B cell (primary cell): ENCODE results near the gene HTRA3. TPM values are rescaled to one million over a fixed set of nuclear protein-coding genes. Genes with fewer than 3 reads are reported as not detected.

Experiments
- ATAC-seq: fragments of 200-7000 bp; cut with Tn5 transposase; one replicate; pipeline ENCODE4 v1.10.0; 2021; ENCODE audit warnings: low read depth, mild to moderate bottlenecking, moderate number of reproducible peaks, moderate library complexity
- CTCF ChIA-PET: fragments of 350-600 bp; sonication (Branson Sonifier 250); formaldehyde crosslinking; loops from one replicate; lab custom pipeline; 2021; ENCODE audit warnings: antibody characterized with exemption, inconsistent platforms; lab: Charles Lee
- POLR2A ChIA-PET: fragments of 350-600 bp; sonication (Branson Sonifier 250); formaldehyde crosslinking; loops from one replicate; lab custom pipeline; 2021; ENCODE audit warnings: antibody characterized with exemption; lab: Charles Lee
- DNase-seq: peaks from one replicate; pipeline ENCODE4 v3.0.0; 2013
- H2AFZ ChIP-seq: 2 replicates; pipeline ENCODE4 v1.6.1; 2012; ENCODE audit warnings: mild to moderate bottlenecking, low read depth, low read length; ENCODE audit not compliant: insufficient read depth, poor library complexity, severe bottlenecking
- H3K27ac ChIP-seq, 2 donors: 1 replicate in 1 of 2; 2 replicates in 1 of 2; pipeline ENCODE4 v1.5.1; 2012 to 2013; ENCODE audit warnings: low read length in 2 of 2, mild to moderate bottlenecking in 2 of 2, moderate library complexity in 1 of 2
- H3K27me3 ChIP-seq, 4 experiments: fragments of 200-600 bp in 1 of 4; sonication (generic) in 1 of 4; replicated peaks in 1 of 4; 1 replicate in 2 of 4; 2 replicates in 2 of 4; pipeline versions ENCODE4 v1.6.1 to v1.7.0; 2013 to 2016; ENCODE audit warnings: low read length in 3 of 4, mild to moderate bottlenecking in 2 of 4, mixed read lengths in 1 of 4, moderate library complexity in 1 of 4; ENCODE audit not compliant: insufficient read depth in 4 of 4, control insufficient read depth in 3 of 4; ENCODE audit errors: control extremely low read depth in 1 of 4
- H3K36me3 ChIP-seq, 2 experiments: replicated peaks in 1 of 2; 1 replicate in 1 of 2; 2 replicates in 1 of 2; pipeline versions ENCODE4 v1.6.1 to v1.7.1; 2013; ENCODE audit warnings: low read length in 1 of 2; ENCODE audit not compliant: insufficient read depth in 2 of 2, control insufficient read depth in 1 of 2; ENCODE audit errors: control extremely low read depth in 1 of 2, extremely low read depth in 1 of 2
- H3K4me1 ChIP-seq, 2 donors: fragments of 200-600 bp in 1 of 2; sonication (generic) in 1 of 2; 1 replicate in 1 of 2; 2 replicates in 1 of 2; pipeline versions ENCODE4 v1.5.1 to v1.6.1; 2013 to 2017; ENCODE audit warnings: low read length in 2 of 2; ENCODE audit not compliant: control insufficient read depth in 2 of 2, insufficient read depth in 2 of 2
- H3K4me2 ChIP-seq: replicated peaks from 2 replicates; pipeline ENCODE3; 2012; ENCODE audit warnings: mild to moderate bottlenecking, low read depth, low read length; ENCODE audit not compliant: poor library complexity, severe bottlenecking
- H3K4me3 ChIP-seq, 5 experiments: fragments of 200-600 bp in 1 of 5; sonication (generic) in 1 of 5; 1 replicate in 3 of 5; 2 replicates in 2 of 5; pipeline versions ENCODE4 v1.5.1 to v1.7.0; 2011 to 2016; ENCODE audit warnings: low read length in 4 of 5, mild to moderate bottlenecking in 4 of 5, low read depth in 2 of 5, control low read depth in 1 of 5, moderate library complexity in 1 of 5; ENCODE audit not compliant: insufficient read depth in 1 of 5; ENCODE audit errors: control extremely low read depth in 1 of 5, extremely low read depth in 1 of 5
- H3K79me2 ChIP-seq: fragments of 200-600 bp; sonication (generic); one replicate; pipeline ENCODE4 v1.6.0; 2016; ENCODE audit warnings: low read length; ENCODE audit not compliant: control insufficient read depth, insufficient read depth
- H3K9ac ChIP-seq: fragments of 200-600 bp; sonication (generic); 2 replicates; pipeline ENCODE4 v1.6.1; 2017; ENCODE audit warnings: mild to moderate bottlenecking, low read length, moderate library complexity
- H3K9me3 ChIP-seq, 3 donors: one replicate each; pipeline versions ENCODE4 v1.6.1 to v1.7.1; 2013; ENCODE audit warnings: low read length in 2 of 3; ENCODE audit not compliant: control insufficient read depth in 2 of 3, insufficient read depth in 1 of 3; ENCODE audit errors: control extremely low read depth in 1 of 3
- H4K20me1 ChIP-seq: 2 replicates; pipeline ENCODE4 v1.6.0; 2012; ENCODE audit warnings: mild to moderate bottlenecking, low read length; ENCODE audit not compliant: insufficient read depth, control insufficient read depth, poor library complexity, severe bottlenecking
- H3K27ac Mint-ChIP-seq: one replicate; pipeline ENCODE4 v1.8.0; 2021; ENCODE audit warnings: mixed read lengths
- H3K27me3 Mint-ChIP-seq: one replicate; pipeline ENCODE4 v1.8.0; 2021; ENCODE audit warnings: mixed read lengths
- H3K4me1 Mint-ChIP-seq: one replicate; pipeline ENCODE4 v1.8.0; 2021; ENCODE audit warnings: mixed read lengths
- H3K4me3 Mint-ChIP-seq: one replicate; pipeline ENCODE4 v1.8.0; 2021; ENCODE audit warnings: mixed read lengths
- H3K9me3 Mint-ChIP-seq: one replicate; pipeline ENCODE4 v1.8.0; 2022; ENCODE audit warnings: mixed read lengths; ENCODE audit not compliant: insufficient read depth
- EZH2 ChIP-seq: IDR thresholded peaks from 2 replicates; pipeline ENCODE4 v1.6.1; 2012; ENCODE audit warnings: borderline replicate concordance, low read depth, mild to moderate bottlenecking, moderate library complexity, low read length; ENCODE audit not compliant: insufficient read depth, poor library complexity, severe bottlenecking
- WGBS: methylation state at CpG from one replicate; pipeline ENCODE4 v1.1.5; 2013; ENCODE audit warnings: missing lambda C conversion rate; ENCODE audit not compliant: insufficient coverage; 5-methylcytosine and 5-hydroxymethylcytosine counted together
- intact Hi-C: fragments of 100-400 bp; cut with micrococcal nuclease; formaldehyde crosslinking; loops from one replicate; pipeline ENCODE4 v1.10.0; 2022
- polyA plus RNA-seq: library from polyadenylated mRNA; depleted of rRNA; stranded (reverse); fragments of >200 nt; gene quantifications from 2 replicates; pipeline ENCODE4 v1.2.3, GENCODE V29; 2012
- total RNA-seq, 2 donors: library from RNA; stranded (reverse); fragments of 120-200 nt in 1 of 2; gene quantifications; 1 replicate in 1 of 2; 2 replicates in 1 of 2; pipeline versions ENCODE4 v1.2.3 to v1.2.4, GENCODE V29; 2013 to 2022
- TF ChIP-seq, protein P1 (sequence below): fragments of 200-600 bp; IDR thresholded peaks from one replicate; pipeline ENCODE4 v1.8.0; 2022; ENCODE audit warnings: antibody characterized with exemption, mild to moderate bottlenecking

The HTRA3 gene
- total and polyA plus RNA-seq, 2 donors (not counting 1 experiment from before 2014, with no cell fraction given): not detected

DNA sequence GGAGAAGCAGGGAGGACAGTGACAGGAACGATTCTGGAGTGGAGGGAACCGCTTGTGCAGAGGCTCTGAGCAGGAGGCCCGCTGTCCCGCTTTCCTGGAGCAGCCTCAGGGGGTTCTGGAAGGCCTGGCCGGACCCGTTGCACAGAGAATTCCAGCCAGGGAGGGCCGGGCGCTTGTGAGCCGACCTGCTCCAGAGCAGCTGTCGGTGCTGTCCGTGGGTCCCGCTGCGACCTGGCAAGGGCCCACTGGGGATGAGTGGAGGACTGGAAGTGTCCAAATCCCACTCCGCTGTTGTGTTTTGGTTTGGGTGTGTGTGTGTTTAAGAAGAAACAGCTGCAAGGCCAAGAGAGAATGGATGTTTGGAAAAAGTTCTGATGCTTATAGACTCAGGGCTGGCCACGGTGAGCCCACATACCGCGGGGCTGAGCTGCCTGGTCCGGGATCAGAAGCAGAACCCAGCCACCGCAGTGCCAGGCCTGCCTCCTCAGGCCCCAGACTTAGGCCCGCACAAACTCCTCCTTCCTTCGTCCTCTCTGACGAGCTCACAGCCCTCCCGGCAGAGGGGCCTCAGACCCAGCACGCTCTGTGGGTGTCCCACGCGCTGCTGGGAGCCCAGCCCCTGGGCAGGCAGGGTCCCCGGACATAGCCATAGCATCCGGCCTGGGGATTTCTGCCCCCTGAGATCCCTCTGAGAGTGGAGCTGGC is 73.9 kb downstream of the HTRA3 start:
- intact Hi-C loops: no loop called here
- Histone ChIP-seq H3K27ac (no peak overlapping the region), H4K20me1 (no peaks in the 10 kb centered on the region), H3K4me1 (no peaks in the 10 kb centered on the region), H3K9me3 (no peaks in the 10 kb centered on the region), H3K4me3 (no peak overlapping the region), H3K9ac (no peak overlapping the region), H3K27me3 (peaks cover 0 to 3% (median 0%) of the 10 kb centered on the region in 4 experiments), H2AFZ (no peak overlapping the region), H3K36me3 (no peaks in the 10 kb centered on the region), H3K79me2 (no peaks in the 10 kb centered on the region), H3K4me2 (no peak overlapping the region)
- no peak overlapping the region for H3K27ac Mint-ChIP-seq
- H3K4me3 Mint-ChIP-seq: no peak overlapping the region
- TF ChIP-seq EZH2: no peak
- TF ChIP-seq, protein P1, sequence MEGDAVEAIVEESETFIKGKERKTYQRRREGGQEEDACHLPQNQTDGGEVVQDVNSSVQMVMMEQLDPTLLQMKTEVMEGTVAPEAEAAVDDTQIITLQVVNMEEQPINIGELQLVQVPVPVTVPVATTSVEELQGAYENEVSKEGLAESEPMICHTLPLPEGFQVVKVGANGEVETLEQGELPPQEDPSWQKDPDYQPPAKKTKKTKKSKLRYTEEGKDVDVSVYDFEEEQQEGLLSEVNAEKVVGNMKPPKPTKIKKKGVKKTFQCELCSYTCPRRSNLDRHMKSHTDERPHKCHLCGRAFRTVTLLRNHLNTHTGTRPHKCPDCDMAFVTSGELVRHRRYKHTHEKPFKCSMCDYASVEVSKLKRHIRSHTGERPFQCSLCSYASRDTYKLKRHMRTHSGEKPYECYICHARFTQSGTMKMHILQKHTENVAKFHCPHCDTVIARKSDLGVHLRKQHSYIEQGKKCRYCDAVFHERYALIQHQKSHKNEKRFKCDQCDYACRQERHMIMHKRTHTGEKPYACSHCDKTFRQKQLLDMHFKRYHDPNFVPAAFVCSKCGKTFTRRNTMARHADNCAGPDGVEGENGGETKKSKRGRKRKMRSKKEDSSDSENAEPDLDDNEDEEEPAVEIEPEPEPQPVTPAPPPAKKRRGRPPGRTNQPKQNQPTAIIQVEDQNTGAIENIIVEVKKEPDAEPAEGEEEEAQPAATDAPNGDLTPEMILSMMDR: no peak
- DNase-seq (no peak), ATAC-seq (no peak)
- no peaks in the 10 kb centered on the region for H3K4me1 Mint-ChIP-seq
- 95% methylated on average over 28 of the region's 28 CpGs for WGBS
- no peaks in the 10 kb centered on the region for H3K9me3 Mint-ChIP-seq
- ChIA-PET CTCF (interaction anchor here (0.6 kb wide), 1 partner anchor 49 kb away, joined by 3 read pairs; no protein-coding TSS in a partner anchor), POLR2A (no interaction called here)
- H3K27me3 Mint-ChIP-seq: peaks cover 2% of the 10 kb centered on the region

DNA sequence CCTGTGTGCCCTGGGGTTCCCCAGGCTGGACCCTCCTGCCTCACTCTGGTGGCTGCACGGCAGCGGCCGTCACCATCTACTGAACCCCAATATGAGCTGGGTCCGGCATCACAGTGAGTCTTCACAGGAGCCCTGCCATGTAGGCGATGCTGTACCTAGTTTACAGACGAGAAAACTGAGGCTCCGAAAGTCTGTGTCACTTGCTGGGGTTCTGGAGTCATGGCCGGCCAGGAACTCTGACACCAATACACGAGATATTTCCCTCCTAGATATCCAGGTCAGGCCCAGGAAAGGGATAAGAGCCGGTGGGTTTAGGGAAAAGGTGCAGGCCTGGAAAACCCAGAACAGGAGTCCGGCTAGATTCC is 74.4 kb downstream of the HTRA3 start:
- H3K79me2 ChIP-seq: no peaks in the 10 kb centered on the region
- no peaks in the 10 kb centered on the region for H4K20me1 ChIP-seq
- H3K36me3 ChIP-seq: no peaks in the 10 kb centered on the region
- H3K27me3 ChIP-seq: peaks cover 0 to 3% (median 0%) of the 10 kb centered on the region in 4 experiments
- no peak overlapping the region for H3K4me3 ChIP-seq
- TF ChIP-seq, protein P1: no peak
- TF ChIP-seq EZH2: no peak
- no peak overlapping the region for H3K9ac ChIP-seq
- H3K4me2 ChIP-seq: no peak overlapping the region
- H3K9me3 ChIP-seq: no peaks in the 10 kb centered on the region
- CTCF ChIA-PET: no interaction called here
- Mint-ChIP-seq H3K4me3 (no peak overlapping the region), H3K4me1 (no peaks in the 10 kb centered on the region), H3K27me3 (peaks cover 2% of the 10 kb centered on the region), H3K27ac (no peak overlapping the region), H3K9me3 (no peaks in the 10 kb centered on the region)
- no peak overlapping the region for H2AFZ ChIP-seq
- H3K27ac ChIP-seq: no peak overlapping the region
- intact Hi-C loops: no loop called here
- no peak for ATAC-seq
- H3K4me1 ChIP-seq: no peaks in the 10 kb centered on the region
- POLR2A ChIA-PET: no interaction called here
- DNase-seq: no peak
- 98% methylated on average over 7 of the region's 11 CpGs for WGBS
